ENCODE results near the gene PDZD8.

Gene PDZD8

GRCh38 chr10:117250411-117250810 is 124.8 kb downstream of the PDZD8 start:
- Histone ChIP-seq H4K91ac (ENCODE audit: low read length) (no peak overlapping the region), H3K4ac (ENCODE audit: low read depth in 1 of 2, low read length in 2 of 2) (no peak overlapping the region)

GRCh38 chr10:117249493-117250093 is 125.6 kb downstream of the PDZD8 start:
- H3K14ac ChIP-seq (ENCODE audit: low read length in 2 of 2): no peak overlapping the region
- WGBS: 62% methylated on average over 6 of the region's 6 CpGs

More at GRCh38 chr10:117250411-117250810, 124.8 kb downstream of the PDZD8 start:
- Histone ChIP-seq H3K9ac (ENCODE audit: low read length) (no peak overlapping the region), H3K4me1 (ENCODE audit: control insufficient read depth, insufficient read depth, low read depth, low read length) (no peaks in the 10 kb centered on the region), H3K27ac (ENCODE audit: low read length, poor library complexity, severe bottlenecking) (no peak overlapping the region), H3K23ac (ENCODE audit: low read length in 2 of 2) (no peak overlapping the region), H3K14ac (ENCODE audit: low read length in 2 of 2) (no peak overlapping the region), H3K79me1 (replicated peaks; ENCODE audit: low read length, poor library complexity, severe bottlenecking) (no peaks in the 10 kb centered on the region), H3K27me3 (ENCODE audit: control insufficient read depth in 1 of 2, insufficient read depth in 1 of 2, low read length in 2 of 2) (peaks cover 35 to 56% of the 10 kb centered on the region in 2 experiments), H2BK15ac (ENCODE audit: low read depth, poor library complexity, severe bottlenecking) (no peak overlapping the region), H3K4me2 (ENCODE audit: low read length, poor library complexity, severe bottlenecking) (no peak overlapping the region), H2BK120ac (ENCODE audit: low read depth, low read length) (no peak overlapping the region), H4K8ac (ENCODE audit: low read length) (no peak overlapping the region), H3K18ac (ENCODE audit: low read depth in 1 of 2, low read length in 2 of 2) (no peak overlapping the region), H2AFZ (ENCODE audit: low read depth, low read length) (no peak overlapping the region), H2BK5ac (ENCODE audit: low read depth, low read length, poor library complexity, severe bottlenecking) (no peak overlapping the region), H3K36me3 (ENCODE audit: control insufficient read depth in 1 of 2, insufficient read depth in 2 of 2, low read depth in 1 of 2, low read length in 2 of 2) (no peaks in the 10 kb centered on the region), H3K4me3 (ENCODE audit: insufficient read depth in 1 of 2, low read depth in 1 of 2, low read length in 2 of 2) (no peak overlapping the region), H3K9me3 (ENCODE audit: control insufficient read depth, low read length) (no peaks in the 10 kb centered on the region), H2BK12ac (ENCODE audit: low read length in 2 of 2) (no peak overlapping the region), H2AK5ac (ENCODE audit: low read length, severe bottlenecking) (no peak overlapping the region)
- 64% methylated on average over 6 of the region's 7 CpGs for WGBS
- no peak for DNase-seq

DNA sequence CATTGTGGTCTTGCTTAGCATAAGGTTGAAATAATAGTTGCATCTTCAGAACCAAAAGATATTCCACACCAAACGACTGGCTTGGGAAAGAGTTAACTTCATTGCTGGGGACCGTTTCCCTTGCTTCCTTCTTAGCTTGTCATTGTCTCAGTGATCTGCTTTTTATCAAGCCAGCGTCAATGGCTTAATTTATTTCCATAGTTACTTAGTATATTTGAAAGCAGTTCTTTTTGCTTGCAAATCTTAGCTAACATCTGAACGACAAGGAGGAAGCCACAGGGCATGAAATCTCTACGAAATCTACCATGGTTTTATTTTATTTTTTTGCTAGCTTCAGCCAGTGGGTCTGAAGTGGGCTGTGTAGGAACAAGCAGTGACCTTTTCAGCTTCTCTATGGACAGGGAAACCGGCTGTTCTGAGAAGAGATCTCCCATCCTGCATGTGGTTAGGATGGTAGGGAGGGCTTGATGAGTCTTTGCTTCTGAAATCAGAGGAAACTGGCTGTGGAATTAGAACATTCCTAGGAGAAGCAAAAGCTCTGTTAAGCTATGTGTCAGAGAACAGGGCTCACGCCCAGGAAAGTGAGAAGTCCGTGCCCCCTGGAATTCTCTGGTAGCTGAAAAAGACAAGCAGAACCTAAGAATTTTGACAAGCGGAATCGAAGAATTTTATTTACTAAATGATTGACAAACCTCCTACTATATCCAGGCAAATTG is 126.3 kb downstream of the PDZD8 start:
- Histone ChIP-seq H3K4me1 (ENCODE audit: control insufficient read depth, insufficient read depth, low read depth, low read length) (no peaks in the 10 kb centered on the region), H2AFZ (ENCODE audit: low read depth, low read length) (no peak overlapping the region), H3K27me3 (ENCODE audit: control insufficient read depth in 1 of 2, insufficient read depth in 1 of 2, low read length in 2 of 2) (peaks cover 49 to 61% of the 10 kb centered on the region in 2 experiments), H3K14ac (ENCODE audit: low read length in 2 of 2) (no peak overlapping the region), H4K8ac (ENCODE audit: low read length) (no peak overlapping the region), H2BK12ac (ENCODE audit: low read length in 2 of 2) (no peak overlapping the region), H3K4ac (ENCODE audit: low read depth in 1 of 2, low read length in 2 of 2) (no peak overlapping the region), H2AK5ac (ENCODE audit: low read length, severe bottlenecking) (no peak overlapping the region), H3K9me3 (ENCODE audit: control insufficient read depth, low read length) (no peaks in the 10 kb centered on the region), H3K9ac (ENCODE audit: low read length) (no peak overlapping the region), H3K4me3 (ENCODE audit: insufficient read depth in 1 of 2, low read depth in 1 of 2, low read length in 2 of 2) (no peak overlapping the region), H3K18ac (ENCODE audit: low read depth in 1 of 2, low read length in 2 of 2) (no peak overlapping the region), H3K4me2 (ENCODE audit: low read length, poor library complexity, severe bottlenecking) (no peak overlapping the region), H2BK5ac (ENCODE audit: low read depth, low read length, poor library complexity, severe bottlenecking) (no peak overlapping the region), H2BK15ac (ENCODE audit: low read depth, poor library complexity, severe bottlenecking) (no peak overlapping the region), H4K91ac (ENCODE audit: low read length) (no peak overlapping the region), H3K36me3 (ENCODE audit: control insufficient read depth in 1 of 2, insufficient read depth in 2 of 2, low read depth in 1 of 2, low read length in 2 of 2) (no peaks in the 10 kb centered on the region), H3K27ac (ENCODE audit: low read length, poor library complexity, severe bottlenecking) (no peak overlapping the region), H2BK120ac (ENCODE audit: low read depth, low read length) (no peak overlapping the region), H3K79me1 (replicated peaks; ENCODE audit: low read length, poor library complexity, severe bottlenecking) (no peaks in the 10 kb centered on the region), H3K23ac (ENCODE audit: low read length in 2 of 2) (no peak overlapping the region)
- WGBS: 23% methylated on average over 7 of the region's 10 CpGs
- no peak for DNase-seq

More at GRCh38 chr10:117249493-117250093, 125.6 kb downstream of the PDZD8 start:
- Histone ChIP-seq H2AFZ (ENCODE audit: low read depth, low read length) (no peak overlapping the region), H3K9me3 (ENCODE audit: control insufficient read depth, low read length) (no peaks in the 10 kb centered on the region), H3K4ac (ENCODE audit: low read depth in 1 of 2, low read length in 2 of 2) (no peak overlapping the region), H4K8ac (ENCODE audit: low read length) (no peak overlapping the region), H3K18ac (ENCODE audit: low read depth in 1 of 2, low read length in 2 of 2) (no peak overlapping the region), H2BK12ac (ENCODE audit: low read length in 2 of 2) (no peak overlapping the region), H2BK5ac (ENCODE audit: low read depth, low read length, poor library complexity, severe bottlenecking) (no peak overlapping the region), H2BK15ac (ENCODE audit: low read depth, poor library complexity, severe bottlenecking) (no peak overlapping the region), H3K4me1 (ENCODE audit: control insufficient read depth, insufficient read depth, low read depth, low read length) (no peaks in the 10 kb centered on the region), H3K23ac (ENCODE audit: low read length in 2 of 2) (no peak overlapping the region), H2BK120ac (ENCODE audit: low read depth, low read length) (no peak overlapping the region), H3K27me3 (ENCODE audit: control insufficient read depth in 1 of 2, insufficient read depth in 1 of 2, low read length in 2 of 2) (peaks cover 43 to 63% of the 10 kb centered on the region in 2 experiments), H3K27ac (ENCODE audit: low read length, poor library complexity, severe bottlenecking) (no peak overlapping the region), H3K36me3 (ENCODE audit: control insufficient read depth in 1 of 2, insufficient read depth in 2 of 2, low read depth in 1 of 2, low read length in 2 of 2) (no peaks in the 10 kb centered on the region), H3K9ac (ENCODE audit: low read length) (no peak overlapping the region), H3K79me1 (replicated peaks; ENCODE audit: low read length, poor library complexity, severe bottlenecking) (no peaks in the 10 kb centered on the region), H3K4me3 (ENCODE audit: insufficient read depth in 1 of 2, low read depth in 1 of 2, low read length in 2 of 2) (no peak overlapping the region), H4K91ac (ENCODE audit: low read length) (no peak overlapping the region), H2AK5ac (ENCODE audit: low read length, severe bottlenecking) (no peak overlapping the region), H3K4me2 (ENCODE audit: low read length, poor library complexity, severe bottlenecking) (no peak overlapping the region)
- no peak for DNase-seq

DNA sequence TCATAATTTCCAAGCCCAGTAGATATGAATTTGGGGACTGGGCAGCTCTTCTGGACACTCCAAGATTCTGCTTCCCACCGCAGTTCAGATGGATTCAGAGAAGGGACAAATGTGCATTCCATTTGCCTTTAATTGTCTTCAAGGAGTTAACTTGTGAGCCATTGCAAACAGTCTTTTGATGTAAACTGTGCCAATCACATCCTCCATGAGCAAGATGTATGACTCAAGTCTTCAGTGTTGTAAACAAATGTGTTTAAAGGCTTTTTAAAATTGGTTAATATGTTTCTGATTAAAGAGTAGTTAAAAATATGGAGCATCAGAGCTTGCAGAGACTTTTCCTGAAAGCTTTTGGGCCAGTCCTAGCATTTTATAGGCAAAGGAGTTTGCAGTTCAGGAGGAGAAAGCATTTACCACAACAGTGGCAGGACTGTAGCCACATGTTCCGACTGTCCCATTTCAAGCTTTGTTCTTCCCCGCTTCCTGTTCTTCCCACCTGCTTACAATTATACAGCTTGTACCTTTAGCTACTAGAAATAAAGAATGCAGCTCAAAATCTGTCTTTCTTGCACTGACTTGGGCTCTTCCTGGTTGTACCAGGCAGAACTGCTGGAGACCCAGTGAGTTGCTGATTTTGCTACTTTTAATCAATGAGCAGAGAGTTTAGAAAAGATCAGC is 128.1 kb downstream of the PDZD8 start:
- Histone ChIP-seq H2BK15ac (ENCODE audit: low read depth, poor library complexity, severe bottlenecking) (no peak overlapping the region), H3K36me3 (ENCODE audit: control insufficient read depth in 1 of 2, insufficient read depth in 2 of 2, low read depth in 1 of 2, low read length in 2 of 2) (no peaks in the 10 kb centered on the region), H3K4me3 (ENCODE audit: insufficient read depth in 1 of 2, low read depth in 1 of 2, low read length in 2 of 2) (no peak overlapping the region), H3K27ac (ENCODE audit: low read length, poor library complexity, severe bottlenecking) (no peak overlapping the region), H3K4me1 (ENCODE audit: control insufficient read depth, insufficient read depth, low read depth, low read length) (no peaks in the 10 kb centered on the region), H4K91ac (ENCODE audit: low read length) (no peak overlapping the region), H2BK5ac (ENCODE audit: low read depth, low read length, poor library complexity, severe bottlenecking) (no peak overlapping the region), H3K14ac (ENCODE audit: low read length in 2 of 2) (no peak overlapping the region), H3K18ac (ENCODE audit: low read depth in 1 of 2, low read length in 2 of 2) (no peak overlapping the region), H3K23ac (ENCODE audit: low read length in 2 of 2) (no peak overlapping the region), H3K79me1 (replicated peaks; ENCODE audit: low read length, poor library complexity, severe bottlenecking) (no peaks in the 10 kb centered on the region), H2AFZ (ENCODE audit: low read depth, low read length) (no peak overlapping the region), H3K4ac (ENCODE audit: low read depth in 1 of 2, low read length in 2 of 2) (no peak overlapping the region), H2AK5ac (ENCODE audit: low read length, severe bottlenecking) (no peak overlapping the region), H4K8ac (ENCODE audit: low read length) (no peak overlapping the region), H3K9ac (ENCODE audit: low read length) (no peak overlapping the region), H3K4me2 (ENCODE audit: low read length, poor library complexity, severe bottlenecking) (no peak overlapping the region), H2BK12ac (ENCODE audit: low read length in 2 of 2) (no peak overlapping the region), H3K9me3 (ENCODE audit: control insufficient read depth, low read length) (no peaks in the 10 kb centered on the region), H2BK120ac (ENCODE audit: low read depth, low read length) (no peak overlapping the region), H3K27me3 (ENCODE audit: control insufficient read depth in 1 of 2, insufficient read depth in 1 of 2, low read length in 2 of 2) (peaks cover 59 to 62% of the 10 kb centered on the region in 2 experiments)
- 90% methylated on average over 3 of the region's 3 CpGs for WGBS
- DNase-seq: no peak

Data from mesenchymal stem cell (in vitro differentiated cells and primary cell).